ENCODE results near the gene RGS6.

The RGS6 gene

DNA sequence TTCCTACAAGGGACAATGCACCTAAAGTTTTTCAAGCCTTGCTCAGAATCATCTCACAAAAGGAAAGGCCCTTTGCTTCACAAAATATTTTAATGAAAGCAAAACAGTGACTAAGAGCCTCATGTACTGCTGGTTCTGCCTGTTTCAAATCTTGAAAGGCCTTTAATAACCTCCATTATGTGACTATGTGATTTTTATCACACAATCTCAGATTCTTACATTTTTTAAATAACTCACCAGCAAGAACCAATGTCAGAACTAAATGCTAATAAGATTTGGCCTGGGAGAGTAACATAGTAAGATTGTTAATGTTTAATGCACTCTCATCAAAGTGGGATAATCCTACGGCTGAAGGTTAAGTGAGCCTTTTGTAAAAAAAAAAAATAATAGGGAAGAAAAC, 378.9 kb downstream of the RGS6 start:
- no peak for DNase-seq (ENCODE audit: low read depth in 2 of 2)

DNA sequence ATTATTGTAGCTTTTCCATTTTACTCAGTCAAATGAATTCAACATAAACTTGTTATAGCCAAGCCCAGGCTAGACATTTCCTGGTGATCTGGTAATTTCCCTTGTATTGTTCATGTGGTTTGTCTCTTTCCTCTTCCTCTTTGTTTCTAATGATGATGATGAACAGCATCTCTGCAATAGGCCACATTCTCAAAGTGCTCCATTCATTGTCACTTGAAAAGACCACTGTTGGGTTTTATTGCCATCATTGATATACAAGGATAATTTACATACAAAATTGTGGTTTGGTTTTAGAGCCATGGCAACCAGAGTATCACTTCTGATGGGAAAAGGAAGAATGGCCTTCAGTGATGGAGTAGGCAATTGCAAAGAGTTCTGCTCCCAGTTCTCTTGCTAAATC, 379.3 kb downstream of the RGS6 start:
- no peak for DNase-seq (ENCODE audit: low read depth in 2 of 2)

DNA sequence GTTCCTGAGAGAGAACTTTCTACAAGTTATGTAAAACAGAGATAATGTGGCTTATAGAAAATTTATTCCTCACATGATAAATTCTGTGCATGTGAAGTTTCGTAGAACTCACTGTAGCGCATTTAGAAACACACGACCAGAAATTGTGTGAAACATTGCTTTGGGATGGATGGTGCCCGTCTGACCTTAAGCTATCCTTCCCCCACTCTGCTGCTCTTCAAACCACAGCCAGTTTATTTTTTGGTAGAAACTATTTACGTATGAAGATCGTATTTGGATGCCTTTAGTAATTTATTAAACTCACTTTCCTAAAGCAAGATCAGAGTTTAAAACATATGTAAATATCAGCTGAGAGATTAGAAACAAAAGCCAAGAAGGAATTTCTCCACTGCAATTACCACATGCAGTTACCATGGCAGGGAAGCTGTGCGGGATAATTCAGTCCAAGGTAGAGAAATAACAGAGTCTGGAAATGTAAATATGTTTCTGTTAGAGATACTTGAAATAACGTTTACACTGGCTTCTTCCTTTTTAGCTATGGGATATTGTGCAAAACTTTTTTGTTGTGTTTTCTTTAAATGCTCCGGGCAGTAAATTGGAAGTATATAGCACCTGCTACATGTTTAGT, 382.7 kb downstream of the RGS6 start:
- DNase-seq (ENCODE audit: low read depth in 2 of 2) = no peak

DNA sequence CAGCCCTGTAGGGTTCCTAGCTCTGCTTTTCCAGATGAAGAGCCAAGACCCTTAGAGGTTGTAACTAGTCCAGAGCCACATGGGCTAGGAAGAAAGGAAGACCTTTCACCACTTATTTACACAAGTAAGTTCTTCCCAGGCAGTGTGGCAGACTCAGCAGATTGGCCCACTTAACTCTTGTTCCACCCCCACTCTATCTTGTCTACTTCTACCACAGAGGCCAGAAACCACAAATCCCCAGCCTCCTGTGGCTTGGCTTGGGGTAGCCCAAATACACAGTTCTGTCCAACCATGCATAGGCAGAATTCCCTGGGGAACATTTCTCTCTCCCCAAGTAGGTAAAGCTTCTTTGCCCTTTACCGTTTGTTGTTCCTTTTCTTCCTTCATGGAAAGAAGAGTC, 383.5 kb downstream of the RGS6 start:
- DNase-seq (ENCODE audit: low read depth in 2 of 2) = no peak

DNA sequence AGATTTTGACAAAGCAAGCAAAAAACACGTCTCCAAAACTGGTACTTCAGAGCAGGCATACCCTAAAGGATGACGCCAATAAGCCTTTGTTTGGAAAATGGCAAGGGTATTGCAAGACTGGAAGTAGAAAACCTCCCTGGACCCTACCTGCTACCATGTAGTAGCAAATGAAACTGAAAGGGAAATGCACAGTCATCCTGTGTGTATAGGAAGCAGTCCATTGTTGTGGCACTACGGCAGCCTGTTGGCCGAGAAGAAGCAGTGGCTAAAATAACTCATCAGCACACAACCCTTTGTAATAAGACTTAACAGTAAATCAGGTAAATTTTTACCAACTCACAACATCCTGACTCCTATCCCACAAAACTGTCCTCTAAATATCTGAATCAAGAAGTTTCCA, 386.4 kb downstream of the RGS6 start:
- no peak for DNase-seq (ENCODE audit: low read depth in 2 of 2)

DNA sequence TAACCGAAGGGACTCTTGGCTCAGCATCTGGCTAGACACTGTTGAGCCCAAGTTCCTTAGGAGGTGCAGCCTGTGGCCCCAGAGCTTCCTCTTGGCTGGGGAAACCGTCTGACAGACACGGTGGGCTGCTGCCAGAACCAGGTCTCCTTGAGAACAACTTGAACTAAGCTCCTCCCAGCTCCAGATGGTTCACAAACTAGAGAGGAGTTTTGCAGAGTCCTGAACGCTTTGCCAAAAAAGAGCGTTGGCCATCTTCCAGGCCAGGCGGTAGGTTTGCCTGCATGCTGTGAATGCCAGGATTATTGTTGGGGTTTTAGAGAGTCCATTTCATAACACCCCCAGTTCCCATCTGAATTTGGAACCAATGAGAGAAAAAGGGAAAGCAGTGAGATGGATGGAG, 399.8 kb downstream of the RGS6 start:
- DNase-seq (ENCODE audit: low read depth in 2 of 2) = no peak

DNA sequence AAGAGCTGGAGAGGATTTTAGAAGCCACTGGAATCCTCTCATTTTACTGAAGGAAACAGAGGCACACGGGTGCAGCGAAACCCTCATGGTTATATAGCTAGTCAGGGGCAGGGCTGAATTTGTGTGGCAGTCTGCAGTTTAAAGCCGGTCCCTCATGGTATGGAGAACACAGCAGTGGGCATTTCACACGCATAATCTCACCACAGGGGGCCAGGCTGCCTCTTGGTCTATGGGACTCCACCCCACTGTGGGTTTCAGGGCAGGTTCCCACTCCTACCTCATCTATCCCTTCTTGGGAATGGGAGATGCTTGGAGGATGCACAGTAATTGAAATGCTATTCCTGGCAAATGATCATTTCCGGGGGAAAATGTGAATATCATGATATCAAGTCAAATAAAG, 400.6 kb downstream of the RGS6 start:
- no peak for DNase-seq (ENCODE audit: low read depth in 2 of 2)

DNA sequence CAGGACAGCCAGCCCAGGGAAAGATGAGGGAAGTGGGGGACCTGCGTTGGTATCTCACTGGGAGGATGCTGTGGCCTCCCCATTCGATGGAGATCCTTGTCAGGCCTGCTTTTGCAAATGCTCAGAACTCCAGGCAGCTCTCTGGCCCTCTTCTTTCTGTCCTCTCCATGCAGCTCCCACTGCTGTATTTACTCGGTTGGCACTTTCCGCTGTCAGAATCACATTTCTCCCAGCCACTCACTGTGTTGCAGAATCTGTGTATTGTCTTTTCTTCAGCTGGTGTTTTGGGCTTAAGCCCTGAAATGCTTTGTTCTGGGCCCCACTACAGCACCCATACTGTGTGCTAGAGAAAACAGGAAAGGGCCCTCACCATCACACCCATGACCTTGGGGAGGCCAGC, 401.1 kb downstream of the RGS6 start:
- DNase-seq (ENCODE audit: low read depth in 2 of 2) = no peak

DNA sequence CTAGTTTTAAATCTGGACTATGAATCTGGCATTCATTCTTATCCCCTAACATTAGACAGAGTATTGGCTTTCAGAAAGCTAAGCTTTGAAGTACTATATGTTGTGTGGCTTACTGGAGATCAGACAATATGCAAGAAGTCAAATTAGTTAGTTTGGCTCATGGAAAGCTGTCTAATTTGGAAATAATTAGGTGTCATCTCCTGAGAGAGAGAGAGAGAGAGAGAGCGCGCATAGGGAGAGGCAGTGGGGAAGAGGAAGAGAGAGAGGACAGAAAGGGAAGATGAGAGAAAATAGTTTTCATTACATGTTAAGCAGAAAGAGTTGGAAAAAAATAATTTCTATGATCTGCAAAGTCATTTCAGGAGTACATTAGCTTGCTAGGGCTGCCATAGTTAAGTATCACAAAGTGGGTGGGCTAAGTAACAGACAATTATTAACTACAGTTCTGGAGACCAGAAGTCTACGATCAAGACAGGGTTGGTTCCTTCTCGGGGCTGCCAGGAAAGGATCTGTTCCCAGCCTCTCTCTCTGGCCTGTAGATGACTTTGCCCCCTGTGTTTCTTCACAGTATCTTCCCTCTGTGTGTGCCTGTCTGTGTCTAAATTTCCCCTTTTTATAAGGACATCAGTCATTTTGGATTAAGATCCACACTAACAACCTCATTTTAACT, 404.2 kb downstream of the RGS6 start:
- no peak for DNase-seq (ENCODE audit: low read depth in 2 of 2)

DNA sequence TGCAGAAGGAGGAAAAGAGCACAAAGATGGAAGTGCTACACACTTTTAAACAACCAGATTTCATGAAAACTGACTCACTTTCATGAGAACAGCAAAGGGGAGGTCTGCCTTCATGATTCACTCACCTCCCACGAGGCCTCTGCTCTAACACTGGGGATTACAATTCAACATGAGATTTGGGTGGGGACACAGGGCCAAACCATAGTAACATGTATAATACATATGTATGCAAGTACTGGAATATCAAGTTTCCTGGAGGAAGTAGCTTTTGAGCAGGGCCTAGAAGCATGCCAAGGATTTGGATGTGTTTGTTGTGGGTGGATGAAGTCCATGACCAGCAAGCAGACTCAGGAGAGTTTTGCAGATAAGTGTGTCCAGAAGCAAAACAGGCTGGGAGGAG, 409.0 kb downstream of the RGS6 start:
- DNase-seq (ENCODE audit: low read depth in 2 of 2) = no peak

DNA sequence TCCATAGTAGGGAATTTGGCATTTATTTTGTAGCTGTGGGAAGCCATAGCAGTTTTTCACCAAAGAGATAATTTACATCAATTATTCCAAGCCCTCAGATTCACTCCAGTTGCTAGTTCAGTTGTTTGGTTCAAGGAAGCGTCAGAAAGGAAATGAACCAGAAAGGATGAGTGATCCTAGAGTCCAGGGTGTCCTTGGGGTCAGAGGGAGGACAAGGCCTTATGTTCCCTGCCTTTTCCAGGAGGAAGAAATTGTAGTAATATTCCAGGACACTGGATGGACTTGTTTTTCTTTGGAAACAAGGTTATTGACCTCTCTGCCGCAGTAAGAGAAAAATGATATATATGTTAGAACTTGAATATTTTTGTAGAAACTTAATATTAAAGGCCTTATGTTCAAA, 409.5 kb downstream of the RGS6 start:
- DNase-seq (ENCODE audit: low read depth in 2 of 2) = no peak

DNA sequence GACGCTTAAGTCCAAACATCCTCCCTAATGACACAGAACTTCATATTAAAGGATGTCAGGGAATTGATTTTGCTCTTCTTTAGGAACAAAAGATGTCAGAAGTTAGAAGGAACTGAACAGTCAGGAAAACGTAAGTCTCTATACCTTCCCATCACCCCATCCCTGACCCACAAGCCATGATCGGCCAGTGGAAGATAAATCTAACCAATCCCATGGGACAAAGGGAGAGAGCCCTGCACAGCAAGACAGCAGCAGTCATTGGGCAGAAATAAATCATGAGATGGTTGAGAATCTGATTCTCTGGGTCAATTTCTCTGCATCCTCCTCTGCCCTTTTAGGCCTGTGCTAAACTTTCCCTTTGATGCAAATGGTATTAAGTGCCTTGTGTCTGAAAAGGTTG, 414.9 kb downstream of the RGS6 start:
- no peak for DNase-seq (ENCODE audit: low read depth in 2 of 2)

DNA sequence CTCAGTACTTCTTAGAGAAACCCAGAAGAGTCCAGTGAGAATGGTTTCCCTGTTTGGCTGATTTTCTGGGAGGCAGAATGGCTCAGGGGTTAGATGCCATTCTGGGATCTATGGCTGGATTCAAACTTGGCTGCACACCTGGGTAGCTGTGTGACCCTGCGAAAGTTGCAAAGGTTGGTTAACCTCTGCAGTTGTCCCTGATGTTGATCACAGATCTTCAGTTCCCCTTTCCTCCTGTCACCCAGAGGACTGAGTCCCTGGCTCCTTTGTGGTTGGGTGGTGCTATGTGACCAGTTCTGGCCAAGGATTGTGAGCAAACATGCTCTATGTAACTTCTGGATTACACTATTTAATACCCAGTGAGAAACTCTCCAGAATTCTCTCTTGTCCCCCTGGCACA, 418.0 kb downstream of the RGS6 start:
- DNase-seq (ENCODE audit: low read depth in 2 of 2) = no peak

DNA sequence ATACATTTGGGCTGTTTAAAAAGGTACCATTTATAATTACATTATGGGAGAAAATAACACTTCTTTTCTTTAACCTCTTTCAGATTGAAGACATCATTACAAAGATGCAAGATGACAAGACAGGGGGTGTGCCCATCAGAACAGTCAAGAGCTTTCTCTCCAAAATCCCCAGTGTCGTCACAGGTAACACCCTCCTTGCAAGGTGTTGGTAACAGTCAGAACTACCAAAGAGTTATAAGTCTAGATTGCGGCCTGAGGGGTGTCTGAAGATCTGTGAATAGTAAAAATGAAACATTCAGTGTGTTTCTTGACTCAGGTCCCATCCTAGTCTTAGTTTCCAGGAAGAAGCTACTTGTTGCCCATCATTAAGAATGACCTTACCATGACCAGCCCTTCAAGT, 419.8 kb downstream of the RGS6 start:
- no peak for DNase-seq (ENCODE audit: low read depth in 2 of 2)

DNA sequence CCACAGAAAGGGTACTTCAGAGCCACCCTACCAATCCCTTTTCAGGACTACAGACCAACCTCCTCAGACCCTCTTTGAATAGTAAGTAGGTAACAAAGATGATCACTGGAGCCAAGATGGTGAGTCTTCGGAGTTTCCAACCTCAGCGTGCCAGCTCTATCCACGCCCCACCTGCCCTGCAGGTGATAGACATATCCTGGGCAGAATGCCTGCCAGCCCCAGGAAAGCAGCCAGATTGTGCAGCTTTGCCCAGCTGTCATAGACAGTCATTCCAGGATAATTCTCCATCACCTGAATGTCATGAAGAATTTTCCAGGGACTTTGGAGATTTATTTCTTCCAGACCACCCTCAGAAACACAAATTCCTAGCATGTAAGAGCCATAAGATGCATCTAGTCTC, 434.4 kb downstream of the RGS6 start:
- DNase-seq (ENCODE audit: low read depth in 2 of 2) = no peak

DNA sequence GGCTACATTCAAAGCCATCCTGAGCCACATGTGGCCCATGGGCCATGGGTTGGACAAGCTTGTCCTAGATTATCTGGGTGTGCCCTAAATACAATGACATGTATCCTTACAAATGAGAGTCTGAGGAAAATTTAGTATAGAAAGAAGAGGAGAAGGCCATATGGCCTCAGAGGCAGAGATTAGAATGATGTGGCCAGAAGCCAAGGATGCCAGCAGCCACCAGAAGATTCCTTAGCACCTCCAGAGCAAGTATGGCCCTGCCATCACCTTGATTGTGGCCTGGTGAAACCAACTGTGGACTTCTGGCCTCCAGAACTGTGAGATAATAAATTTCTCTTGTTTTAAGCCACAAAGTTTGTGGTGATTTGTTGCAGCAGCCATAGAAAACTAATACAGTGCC, 436.9 kb downstream of the RGS6 start:
- DNase-seq (ENCODE audit: low read depth in 2 of 2) = no peak

DNA sequence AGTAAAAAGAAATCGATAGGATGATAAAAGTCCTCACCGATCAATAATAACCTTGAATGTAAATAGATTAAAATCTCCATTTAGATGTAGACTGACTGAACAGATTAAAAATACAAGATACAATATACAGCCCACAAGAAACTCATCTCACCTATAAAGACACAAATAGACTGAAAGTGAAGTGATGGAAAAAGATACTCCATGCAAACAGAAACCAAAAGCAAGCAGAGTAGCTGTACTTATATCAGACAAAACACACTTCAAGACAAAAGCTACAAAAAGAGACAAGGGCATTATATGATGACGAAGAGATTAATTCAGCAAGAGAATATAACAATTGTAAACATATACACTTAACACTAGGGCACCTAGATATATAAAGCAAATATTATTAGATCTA, 444.8 kb downstream of the RGS6 start:
- no peak for DNase-seq (ENCODE audit: low read depth in 2 of 2)

DNA sequence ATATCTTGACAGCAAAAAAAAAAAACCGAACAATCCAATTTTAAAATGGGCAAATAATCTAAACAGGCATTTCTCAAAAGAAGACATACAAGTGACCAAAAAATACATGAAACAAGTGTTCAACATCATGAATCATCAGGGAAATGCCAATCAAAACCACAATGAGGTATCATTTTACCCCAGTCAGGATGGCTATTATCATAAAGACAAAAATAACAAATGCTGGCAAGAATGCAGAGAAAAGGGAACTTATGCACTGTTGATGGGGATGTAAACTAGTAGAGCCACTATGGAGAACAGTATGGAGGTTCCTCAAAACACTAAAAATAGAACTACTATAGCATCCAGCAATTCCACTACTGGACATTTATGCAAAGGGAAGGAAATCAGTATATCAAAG, 448.2 kb downstream of the RGS6 start:
- DNase-seq (ENCODE audit: low read depth in 2 of 2) = no peak

DNA sequence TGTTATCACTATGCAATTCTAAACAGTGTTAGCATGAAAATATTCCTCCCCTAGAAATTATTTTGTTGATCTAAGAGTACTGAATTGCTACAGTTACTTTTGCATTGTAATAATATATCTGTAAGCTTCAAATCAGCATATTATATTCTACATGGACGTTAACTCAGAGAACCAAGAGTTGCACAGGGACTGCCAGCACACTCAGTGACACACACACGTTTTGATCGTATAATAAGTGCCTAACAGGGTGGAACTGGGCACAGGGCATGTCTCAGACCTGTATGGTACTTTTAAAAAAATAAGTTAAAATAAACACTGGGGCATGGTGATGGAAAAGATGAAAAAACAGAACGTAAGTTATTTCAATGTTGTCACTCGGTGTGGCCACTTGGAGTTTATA, 451.6 kb downstream of the RGS6 start:
- no peak for DNase-seq (ENCODE audit: low read depth in 2 of 2)

DNA sequence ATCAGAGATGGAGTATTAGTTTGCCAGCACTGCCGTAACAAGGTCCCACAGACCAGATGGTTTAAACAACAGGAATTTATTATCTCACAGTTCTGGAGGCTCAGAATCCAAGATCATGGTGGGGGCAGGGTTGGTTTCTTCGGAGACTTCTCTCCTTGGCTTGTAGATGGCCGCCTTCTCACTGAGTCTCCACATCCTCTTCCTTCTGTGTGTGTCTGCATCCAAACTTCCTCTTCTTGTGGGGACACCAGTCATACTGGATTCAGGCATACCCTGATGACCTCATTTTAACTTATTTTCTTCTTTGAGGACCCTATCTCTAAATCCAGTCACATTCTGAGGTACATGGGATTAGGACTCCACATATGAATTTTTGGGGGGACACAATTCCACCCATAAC, 455.5 kb downstream of the RGS6 start:
- no peak for DNase-seq (ENCODE audit: low read depth in 2 of 2)

DNA sequence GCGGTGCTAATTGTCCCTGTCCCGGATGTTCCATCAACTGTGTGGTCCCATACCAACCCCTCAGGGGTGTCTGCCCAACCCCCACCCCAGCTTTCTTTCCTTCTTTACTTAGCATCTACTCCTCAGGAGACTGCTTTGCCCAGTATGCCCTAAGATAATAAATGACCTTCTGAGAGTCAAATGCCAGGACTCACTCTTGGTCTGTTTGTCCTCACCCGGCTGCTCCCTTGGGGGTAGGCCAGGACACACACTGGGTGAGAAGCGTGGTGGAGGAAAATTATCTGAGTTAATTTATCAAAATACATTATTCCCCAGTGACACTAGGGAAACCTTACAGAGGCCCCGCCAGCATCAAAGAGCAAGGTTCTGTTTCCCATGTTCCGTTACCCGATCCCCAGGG, 457.0 kb downstream of the RGS6 start:
- no peak for DNase-seq (ENCODE audit: low read depth in 2 of 2)

DNA sequence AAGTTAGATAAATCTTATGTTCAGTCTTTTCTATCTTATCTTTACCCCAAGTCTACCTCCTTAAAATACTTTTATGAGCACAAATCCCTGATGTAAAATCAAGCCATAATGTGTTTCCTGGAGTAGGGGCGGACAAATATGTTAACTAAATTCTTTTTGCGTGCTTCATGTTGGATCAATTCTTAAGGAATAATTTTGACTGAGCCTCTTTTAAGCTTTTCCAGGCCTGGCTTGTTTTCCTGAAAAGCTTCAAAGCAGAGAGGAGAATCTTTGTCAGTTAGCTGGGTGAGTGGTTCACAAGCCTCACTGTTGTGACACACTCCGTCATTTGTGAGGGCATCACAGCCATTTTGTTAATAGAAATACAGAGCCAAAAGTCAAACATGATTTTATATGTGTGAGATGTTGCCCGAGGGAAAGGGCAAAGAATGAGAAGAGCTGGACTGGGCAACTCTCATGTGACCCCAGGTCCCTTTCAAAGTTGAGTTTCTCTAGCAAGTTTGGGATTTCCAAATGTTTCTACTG, 468.9 kb downstream of the RGS6 start:
- DNase-seq (ENCODE audit: low read depth in 2 of 2) = no peak

DNA sequence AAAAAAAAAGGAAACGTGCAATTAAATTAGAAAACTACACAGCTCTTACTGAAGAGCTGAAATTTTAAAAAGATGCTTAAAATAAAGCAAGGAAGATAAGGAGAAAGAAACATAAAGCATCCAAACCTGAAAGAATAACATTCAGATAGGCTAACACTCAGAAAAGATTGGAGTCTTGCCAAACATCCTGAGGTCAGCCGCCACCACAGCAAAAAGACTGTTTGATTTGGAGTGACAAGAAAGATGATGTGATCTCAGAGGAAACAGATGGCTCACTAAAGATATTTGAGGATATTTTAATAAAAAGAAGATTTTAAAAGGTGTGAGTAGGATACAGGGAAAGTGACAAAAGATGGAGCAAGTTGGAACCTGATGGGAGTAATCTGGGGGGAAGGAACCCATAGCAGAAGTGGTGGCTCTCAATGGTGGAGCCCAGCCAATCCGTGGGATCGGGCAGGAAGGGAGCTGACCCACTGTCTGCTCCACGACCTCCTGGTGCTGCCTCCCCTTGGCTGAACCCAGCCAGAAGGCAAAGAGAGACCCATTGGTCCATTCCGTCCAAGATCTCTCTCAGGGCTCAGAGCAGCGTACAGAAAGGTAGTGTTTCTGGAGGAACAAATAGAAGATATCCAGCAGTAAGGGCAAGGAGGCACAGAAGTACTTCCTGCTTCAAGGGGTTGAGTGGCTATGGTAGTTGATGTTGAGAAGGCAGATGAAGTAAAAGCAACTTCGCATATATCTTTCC, 469.6 kb downstream of the RGS6 start:
- DNase-seq (ENCODE audit: low read depth in 2 of 2) = no peak
